Spleen (tissue), 7 donors: ENCODE measurements around the gene HAAO.

Experiments
- CTCF ChIP-seq, 11 experiments: fragments of 200-600 bp in 7 of 11; fragments of 450-650 bp in 4 of 11; sonication (generic) in 4 of 11; IDR thresholded peaks in 8 of 11; conservative IDR thresholded peaks in 3 of 11; 1 replicate in 7 of 11; 2 replicates in 4 of 11; pipeline versions ENCODE4 v1.4.0 to v1.8.0; 2016 to 2021; ENCODE audit warnings: antibody characterized with exemption in 11 of 11, inconsistent platforms in 4 of 11, mild to moderate bottlenecking in 1 of 11
- POLR2A ChIP-seq, 3 donors: fragments of 450-650 bp; IDR thresholded peaks; one replicate each; pipeline ENCODE4 v1.5.1; 2017; ENCODE audit warnings: antibody characterized with exemption in 3 of 3, mild to moderate bottlenecking in 1 of 3
- POLR2AphosphoS5 ChIP-seq, 3 donors: sonication (generic); formaldehyde crosslinking; IDR thresholded peaks; one replicate each; pipeline ENCODE4 v1.5.1; 2017; ENCODE audit warnings: antibody characterized with exemption in 3 of 3
- donor health status: DM: no; HTN: no; CAD: no; lungs with moderate emphysema.
- donor health status: DM: no; HTN: no; CAD: no.
- donor health status: DM: no; HTN: no; CAD: no.

GRCh38 chr2:42791606-42792005 is 777 bp downstream of the HAAO start:
- TF ChIP-seq POLR2AphosphoS5 (IDR thresholded peaks at IDR 0.05) = no peak
- no peak for TF ChIP-seq POLR2A (IDR thresholded peaks at IDR 0.05)
- no peak for TF ChIP-seq CTCF (IDR thresholded peaks at IDR 0.05 in 8 of 11, conservative IDR thresholded peaks at IDR 0.05 in 3 of 11)
